ENCODE results near the gene CBL. TPM values are rescaled to one million over a fixed set of nuclear protein-coding genes. Genes with fewer than 3 reads are reported as not detected.

The CBL gene
- total RNA-seq, 1 experiment from 2014 or later: 56.4 TPM

- WGBS (ENCODE audit: extremely low coverage, insufficient read length, low lambda C conversion rate): no CpG with 5 or more reads among the region's 8 CpGs
- Mint-ChIP-seq H3K4me1 (peaks cover 28 to 30% of the 10 kb centered on the region in 2 experiments), H3K9me3 (no peaks in the 10 kb centered on the region; a peak in 1 of 5 replicates), H3K27me3 (ENCODE audit: low read depth) (peaks cover 2% of the 10 kb centered on the region), H3K4me3 (peak overlapping the region in 1 of 2 experiments; percentile 4; a peak in 2 of 5 replicates), H3K27ac (no peak overlapping the region; a peak in 1 of 7 replicates), H3K36me3 (ENCODE audit: insufficient read depth in 1 of 3, low read depth in 3 of 3) (no peaks in the 10 kb centered on the region)
- no peak overlapping the region for H4K91ac ChIP-seq (ENCODE audit: insufficient read length, low read depth, low read length)
- no peak overlapping the region for H3K23ac ChIP-seq (ENCODE audit: insufficient read length, low read depth, low read length)
- no peak overlapping the region for H4K8ac ChIP-seq (replicated peaks; ENCODE audit: insufficient read length, low read depth, low read length)
- H4K5ac ChIP-seq (ENCODE audit: insufficient read length, low read depth, low read length): no peak overlapping the region
- H3K4me2 ChIP-seq (ENCODE audit: insufficient read depth, insufficient read length, low read length): no peak overlapping the region
- H2BK120ac ChIP-seq (ENCODE audit: low read depth, low read length, poor library complexity, severe bottlenecking): no peak overlapping the region
- peak; percentile 82 for DNase-seq
- no peak overlapping the region for H2BK12ac ChIP-seq (ENCODE audit: insufficient read length, low read depth, low read length)
- no peak overlapping the region for H2AFZ ChIP-seq (ENCODE audit: low read length)
- no peak overlapping the region for H3K27ac ChIP-seq (ENCODE audit: insufficient read length, low read depth, low read length)
- no peaks in the 10 kb centered on the region for H3K9me3 ChIP-seq (ENCODE audit: control insufficient read depth, low read depth, low read length)
- no peak overlapping the region for H3K56ac ChIP-seq (ENCODE audit: insufficient read length, low read depth, low read length)
- H2BK15ac ChIP-seq (ENCODE audit: low read depth, low read length): no peak overlapping the region
- no peaks in the 10 kb centered on the region for H3K27me3 ChIP-seq (ENCODE audit: insufficient read depth, low read length)
- no peak overlapping the region for H2BK20ac ChIP-seq (ENCODE audit: low read depth, low read length, poor library complexity, severe bottlenecking)
- peaks cover 11% of the 10 kb centered on the region; the same call in 1 of the 2 replicates for H3K4me1 ChIP-seq (ENCODE audit: insufficient read depth, low read length)
- no peaks in the 10 kb centered on the region for H3K79me2 ChIP-seq (ENCODE audit: insufficient read depth, low read length)
- H3K79me1 ChIP-seq (ENCODE audit: insufficient read depth, low read depth, low read length, poor library complexity, severe bottlenecking): no peaks in the 10 kb centered on the region
- no peak overlapping the region for H3K14ac ChIP-seq (ENCODE audit: insufficient read depth, low read length)
- H4K20me1 ChIP-seq (ENCODE audit: control insufficient read depth, insufficient read depth, insufficient read length): no peaks in the 10 kb centered on the region
- no peak overlapping the region for H3T11ph ChIP-seq (ENCODE audit: low read length)
- peak; percentile 88 for TF ChIP-seq CTCF (conservative IDR thresholded peaks at IDR 0.05)
- no peak overlapping the region for H3K18ac ChIP-seq (ENCODE audit: insufficient read length, low read depth, low read length)
- H3K9ac ChIP-seq (ENCODE audit: extremely low read depth, insufficient read length, low read length): no peak overlapping the region
- H3K23me2 ChIP-seq (ENCODE audit: insufficient read length, low read depth, low read length, poor library complexity, severe bottlenecking): peaks cover 12% of the 10 kb centered on the region
- H3K4ac ChIP-seq (ENCODE audit: low read depth, low read length): no peak overlapping the region
- H2AK5ac ChIP-seq (ENCODE audit: insufficient read length, low read length): no peak overlapping the region
- H2BK5ac ChIP-seq (ENCODE audit: insufficient read length, low read length): no peak overlapping the region
These were observed 117.4 kb downstream of the CBL start for GRCh38 chr11:119323532-119324033.

Measured in H9 (cell line).